ENCODE measurements around the gene UQCRC1.

Gene UQCRC1

GRCh38 chr3:48609088-48610005 is at the start of gene UQCRC1:
TSS of gene UQCRC1 (minus strand) at chr3:48609646. CDS start at chr3:48609620, 26 bp downstream.
- DNase-seq (ENCODE audit: low spot score) = peak; percentile 98

- no peak for DNase-seq (ENCODE audit: low spot score)
These were observed 47.4 kb upstream of the UQCRC1 start for GRCh38 chr3:48656841-48657281.

GRCh38 chr3:48656061-48656840 is 46.8 kb upstream of the UQCRC1 start:
- peak; percentile 93 for DNase-seq (ENCODE audit: low spot score)

GRCh38 chr3:48655606-48656005 is 46.2 kb upstream of the UQCRC1 start:
- no peak for DNase-seq (ENCODE audit: low spot score)

- no peak for DNase-seq (ENCODE audit: low spot score)
These were observed 45.6 kb upstream of the UQCRC1 start for GRCh38 chr3:48655063-48655462.

- DNase-seq (ENCODE audit: low spot score) = no peak
These were observed 43.7 kb upstream of the UQCRC1 start for GRCh38 chr3:48652923-48653715.

- DNase-seq (ENCODE audit: low spot score) = no peak
These were observed 42.3 kb upstream of the UQCRC1 start for GRCh38 chr3:48651771-48652170.

- no peak for DNase-seq (ENCODE audit: low spot score)
These were observed 41.3 kb upstream of the UQCRC1 start for GRCh38 chr3:48650723-48651122.

- DNase-seq (ENCODE audit: low spot score) = no peak
These were observed 38.9 kb upstream of the UQCRC1 start for GRCh38 chr3:48648188-48648850.

GRCh38 chr3:48647714-48648113 is 38.3 kb upstream of the UQCRC1 start:
- no peak for DNase-seq (ENCODE audit: low spot score)

- DNase-seq (ENCODE audit: low spot score) = no peak
These were observed 35.7 kb upstream of the UQCRC1 start for GRCh38 chr3:48644898-48645760.

- no peak for DNase-seq (ENCODE audit: low spot score)
These were observed 33.2 kb upstream of the UQCRC1 start for GRCh38 chr3:48642605-48643004.

GRCh38 chr3:48641396-48641795 is 31.9 kb upstream of the UQCRC1 start:
- DNase-seq (ENCODE audit: low spot score) = no peak

GRCh38 chr3:48639944-48640606 is 30.6 kb upstream of the UQCRC1 start:
- no peak for DNase-seq (ENCODE audit: low spot score)

GRCh38 chr3:48637305-48637704 is 27.9 kb upstream of the UQCRC1 start:
- no peak for DNase-seq (ENCODE audit: low spot score)

GRCh38 chr3:48636149-48636655 is 26.8 kb upstream of the UQCRC1 start:
- no peak for DNase-seq (ENCODE audit: low spot score)

GRCh38 chr3:48635222-48636021 is 26.0 kb upstream of the UQCRC1 start, which contains the start of gene SLC26A6:
TSS of gene SLC26A6 (minus strand) at chr3:48635461. CDS start at chr3:48635393, 68 bp downstream.
- peak; percentile 100 for DNase-seq (ENCODE audit: low spot score)

- peak; percentile 90 for DNase-seq (ENCODE audit: low spot score)
These were observed 25.3 kb upstream of the UQCRC1 start for GRCh38 chr3:48634661-48635221.

Data from hepatic stellate cell (primary cell).